Measurements from ENCODE around the gene SURF1.

GRCh38 chr9:133401588-133401987 is 45.3 kb upstream of the SURF1 start:
- TF ChIP-seq CTCF (IDR thresholded peaks at IDR 0.05) (no peak), EZH2 (IDR thresholded peaks at IDR 0.05; ENCODE audit: borderline replicate concordance, insufficient read depth, low read depth, low read length, poor library complexity, severe bottlenecking) (no peak)

All from B cell (primary cell).